Thyroid gland (tissue), 4 donors: Measurements from ENCODE around the gene METRNL. TPM values are rescaled to one million over a fixed set of nuclear protein-coding genes. Genes with fewer than 3 reads are reported as not detected.
"Not testable (repeated sequence)": the region's sequence is repeated elsewhere in the genome, so short reads cannot be mapped to it uniquely, and the experiment has no call there.

Experiments used
- DNase-seq, 2 donors: peaks; one replicate each; pipeline ENCODE4 v3.0.0-alpha.2; 2019
- H3K27ac ChIP-seq, 3 donors: fragments of 200-600 bp; sonication (generic); 1 replicate in 2 of 3; 2 replicates in 1 of 3; pipeline ENCODE4 v1.5.1; 2016 to 2019; ENCODE audit warnings: mild to moderate bottlenecking in 1 of 3, moderate library complexity in 1 of 3
- H3K27me3 ChIP-seq: fragments of 200-600 bp; sonication (generic); one replicate; pipeline ENCODE4 v1.5.1; 2019
- H3K36me3 ChIP-seq, 2 donors: fragments of 200-600 bp; sonication (generic); one replicate each; pipeline ENCODE4 v1.5.1; 2016 to 2019
- H3K4me1 ChIP-seq, 2 donors: fragments of 200-600 bp; sonication (generic); one replicate each; pipeline ENCODE4 v1.5.1; 2017 to 2019
- H3K4me3 ChIP-seq, 3 donors: fragments of 200-600 bp; sonication (generic); replicated peaks in 1 of 3; 1 replicate in 2 of 3; 2 replicates in 1 of 3; pipeline ENCODE4 v1.5.1; 2016; ENCODE audit warnings: mild to moderate bottlenecking in 1 of 3
- H3K9me3 ChIP-seq: fragments of 200-600 bp; sonication (generic); one replicate; pipeline ENCODE4 v1.5.1; 2017
- CTCF ChIP-seq, 6 experiments: fragments of 200-600 bp in 3 of 6; fragments of 450-650 bp in 3 of 6; sonication (generic) in 3 of 6; IDR thresholded peaks; one replicate each; pipeline ENCODE4 v1.5.1; 2016 to 2019; ENCODE audit warnings: antibody characterized with exemption in 6 of 6, mild to moderate bottlenecking in 2 of 6, inconsistent platforms in 1 of 6, moderate library complexity in 1 of 6
- POLR2A ChIP-seq, 2 donors: fragments of 450-650 bp; IDR thresholded peaks; one replicate each; pipeline ENCODE4 v1.6.1; 2017; ENCODE audit warnings: antibody characterized with exemption in 2 of 2, mild to moderate bottlenecking in 2 of 2, moderate library complexity in 1 of 2
- WGBS, 2 donors: methylation state at CpG; one replicate each; pipeline ENCODE4 v1.1.5; 2017; 5-methylcytosine and 5-hydroxymethylcytosine counted together
- intact Hi-C: fragments of 100-400 bp; cut with DNase I; formaldehyde crosslinking; loops from one replicate; pipeline ENCODE4 v1.15.1; 2023
- total RNA-seq, 4 donors: library from RNA; depleted of rRNA; stranded (reverse); fragments of >200 nt; gene quantifications; one replicate each; pipeline ENCODE4 v1.2.3, GENCODE V29; 2016

Gene METRNL
- total RNA-seq, 4 donors from 2014 or later = 57.5 to 89.7 (median 73.3) TPM

GRCh38 chr17:83136931-83137330 lies 57.5 kb downstream of the METRNL start:
- DNase-seq = peak; percentile 36 to 39
- intact Hi-C loops = no loop called here
- TF ChIP-seq POLR2A (IDR thresholded peaks at IDR 0.05) = no peak
- TF ChIP-seq CTCF (IDR thresholded peaks at IDR 0.05) = no peak
- no peaks in the 10 kb centered on the region for H3K27me3 ChIP-seq
- H3K9me3 ChIP-seq = no peaks in the 10 kb centered on the region
- no peak overlapping the region for H3K27ac ChIP-seq
- WGBS, 2 donors = 63 to 64% methylated on average over 16 of the region's 16 CpGs
- H3K4me3 ChIP-seq = no peak overlapping the region
- peaks cover 0 to 29% of the 10 kb centered on the region in 2 donors for H3K4me1 ChIP-seq
- H3K36me3 ChIP-seq = no peaks in the 10 kb centered on the region

DNA sequence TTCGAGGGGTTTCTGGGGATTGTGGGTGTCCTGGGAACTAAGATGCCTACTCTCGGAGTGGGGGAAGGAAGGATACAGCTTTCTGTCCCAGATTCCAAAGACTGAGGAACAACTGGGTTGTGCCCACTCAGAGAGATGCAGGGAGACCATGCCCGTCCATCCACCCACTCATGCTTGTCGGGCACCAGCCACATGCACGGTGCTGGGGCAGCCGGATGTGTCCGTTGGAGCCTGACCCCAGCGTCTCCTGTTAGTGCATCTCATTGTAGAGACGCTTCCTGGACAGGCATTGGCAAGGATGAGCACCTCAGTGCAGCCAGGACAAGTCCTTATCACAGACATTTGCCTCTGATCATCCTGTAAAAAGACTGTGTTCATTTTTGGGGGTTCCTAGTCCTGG lies 58.1 kb downstream of the METRNL start:
- peak; percentile 30 to 42 for DNase-seq
- intact Hi-C loops = no loop called here
- Histone ChIP-seq H3K4me3 (no peak overlapping the region), H3K27me3 (no peaks in the 10 kb centered on the region), H3K9me3 (no peaks in the 10 kb centered on the region), H3K27ac (no peak overlapping the region), H3K4me1 (peaks cover 0 to 29% of the 10 kb centered on the region in 2 donors), H3K36me3 (no peaks in the 10 kb centered on the region)
- WGBS, 2 donors = 47 to 49% methylated on average over 2 to 9 of the region's 9 CpGs
- TF ChIP-seq CTCF (IDR thresholded peaks at IDR 0.05) (no peak), POLR2A (IDR thresholded peaks at IDR 0.05) (no peak)

GRCh38 chr17:83138820-83139219 lies 59.4 kb downstream of the METRNL start:
- DNase-seq = no peak
- H3K4me1 ChIP-seq = peaks cover 0 to 29% of the 10 kb centered on the region in 2 donors
- H3K27ac ChIP-seq = no peak overlapping the region
- intact Hi-C loops = no loop called here
- no peaks in the 10 kb centered on the region for H3K9me3 ChIP-seq
- WGBS, 2 donors = 70 to 82% methylated on average over 3 of the region's 3 CpGs
- TF ChIP-seq CTCF (IDR thresholded peaks at IDR 0.05) (no peak), POLR2A (IDR thresholded peaks at IDR 0.05) (no peak)
- H3K27me3 ChIP-seq = no peaks in the 10 kb centered on the region
- no peak overlapping the region for H3K4me3 ChIP-seq
- no peaks in the 10 kb centered on the region for H3K36me3 ChIP-seq

DNA sequence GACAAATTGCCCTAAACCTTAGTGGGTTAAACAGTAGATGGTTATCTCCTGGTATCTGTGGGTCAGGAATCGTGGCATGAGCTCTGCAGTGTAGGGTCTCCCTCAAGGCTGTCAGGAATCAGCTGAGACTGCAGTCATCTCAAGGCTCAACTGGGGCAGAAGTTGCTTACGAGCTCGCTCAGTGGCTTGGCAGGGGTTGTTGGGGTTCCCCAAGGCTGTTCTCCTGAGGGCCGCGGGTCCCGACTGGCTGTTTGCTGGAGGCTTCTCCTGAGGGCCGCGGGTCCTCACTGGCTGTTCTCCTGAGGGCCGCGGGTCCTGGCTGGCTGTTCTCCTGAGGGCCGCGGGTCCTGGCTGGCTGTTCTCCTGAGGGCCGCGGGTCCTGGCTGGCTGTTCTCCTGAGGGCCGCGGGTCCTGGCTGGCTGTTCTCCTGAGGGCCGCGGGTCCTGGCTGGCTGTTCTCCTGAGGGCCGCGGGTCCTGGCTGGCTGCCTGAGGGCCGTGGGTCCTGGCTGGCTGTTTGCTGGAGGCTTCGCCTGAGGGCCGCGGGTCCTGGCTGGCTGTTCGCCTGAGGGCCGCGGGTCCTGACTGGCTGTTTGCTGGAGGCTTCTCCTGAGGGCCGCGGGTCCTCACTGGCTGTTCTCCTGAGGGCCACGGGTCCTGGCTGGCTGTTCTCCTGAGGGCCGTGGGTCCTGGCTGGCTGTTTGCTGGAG lies 60.3 kb downstream of the METRNL start:
- H3K27me3 ChIP-seq, intact Hi-C loops, H3K4me3 ChIP-seq, H3K27ac ChIP-seq, H3K36me3 ChIP-seq, H3K9me3 ChIP-seq: not testable (repeated sequence)
- 98 to 100% methylated on average over 1 to 3 of the region's 31 CpGs for WGBS, 2 donors
- DNase-seq = peak in 1 of 2 donors; percentile 36
- peaks cover 0 to 36% of the 10 kb centered on the region in 2 donors for H3K4me1 ChIP-seq

GRCh38 chr17:83140249-83140566 lies 60.8 kb downstream of the METRNL start:
- H3K36me3 ChIP-seq, H3K4me3 ChIP-seq, intact Hi-C loops, H3K27me3 ChIP-seq, DNase-seq, H3K9me3 ChIP-seq, H3K27ac ChIP-seq: not testable (repeated sequence)
- WGBS, 2 donors = 94 to 100% methylated on average over 5 to 7 of the region's 13 CpGs
- peaks cover 0 to 40% of the 10 kb centered on the region in 2 donors for H3K4me1 ChIP-seq

GRCh38 chr17:83142619-83143018 lies 63.2 kb downstream of the METRNL start:
- intact Hi-C loops = no loop called here
- no peak for TF ChIP-seq CTCF (IDR thresholded peaks at IDR 0.05)
- TF ChIP-seq POLR2A (IDR thresholded peaks at IDR 0.05) = no peak
- Histone ChIP-seq H3K9me3 (no peaks in the 10 kb centered on the region), H3K27me3 (no peaks in the 10 kb centered on the region), H3K4me3 (no peak overlapping the region), H3K27ac (no peak overlapping the region), H3K36me3 (no peaks in the 10 kb centered on the region), H3K4me1 (peaks cover 0 to 16% of the 10 kb centered on the region in 2 donors)
- WGBS, 2 donors = 98% methylated on average over 4 of the region's 4 CpGs
- no peak for DNase-seq
